ENCODE data around the gene GPR151.

GRCh38 chr5:146533260-146533857 lies 17.4 kb upstream of the GPR151 start:
- TF ChIP-seq CTCF (IDR thresholded peaks at IDR 0.05; ENCODE audit: insufficient read depth, low read length, poor library complexity, severe bottlenecking) (peak; percentile 74), EZH2phosphoT487 (conservative IDR thresholded peaks at IDR 0.05; ENCODE audit: low read length) (no peak)

Measured in SU-DHL-6 (cell line).